ENCODE results near the gene VIPR1.

VIPR1 gene

DNA sequence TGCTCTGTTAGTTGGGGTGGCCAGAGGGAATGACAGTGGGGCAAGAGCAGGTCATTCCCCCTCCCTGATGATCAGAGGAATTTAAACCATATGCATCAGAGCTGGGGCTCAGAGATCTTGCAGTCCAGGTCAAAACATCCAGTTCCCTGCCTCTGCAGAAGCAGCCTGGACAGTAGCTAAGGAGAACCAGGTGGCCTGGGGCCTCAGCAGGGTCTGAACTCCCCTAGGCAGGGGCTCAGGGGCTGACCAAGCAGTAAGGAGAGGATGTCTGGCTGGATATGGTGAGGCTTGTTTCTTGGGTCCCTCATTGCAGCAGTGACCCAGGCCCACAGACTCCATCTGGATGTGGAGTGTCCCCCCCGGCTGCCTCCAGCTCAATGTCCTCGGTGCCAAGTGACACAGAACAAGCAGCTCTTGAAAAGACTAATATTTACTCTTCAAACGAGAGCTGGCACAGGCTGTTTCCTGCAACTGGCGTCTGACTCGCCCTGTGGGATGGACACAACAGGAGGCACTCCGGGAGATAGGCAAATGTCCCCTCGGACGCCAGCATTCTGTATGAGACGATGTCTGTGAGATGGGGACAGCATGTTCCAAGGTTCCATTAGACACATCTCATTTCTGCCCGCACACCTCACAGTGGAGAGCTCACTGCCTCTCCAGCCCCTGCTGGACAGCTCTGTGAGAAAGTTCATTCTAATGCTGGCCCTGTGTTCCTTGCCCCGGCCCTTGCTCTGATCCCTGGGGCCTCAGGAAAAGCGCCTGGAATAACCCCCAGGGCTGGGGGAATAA, 42.2 kb downstream of the VIPR1 start:
- Histone ChIP-seq H3K36me3 (ENCODE audit: insufficient read depth) (no peaks in the 10 kb centered on the region), H4K20me1 (ENCODE audit: insufficient read depth) (no peaks in the 10 kb centered on the region), H3K27ac (no peak overlapping the region), H3K4me1 (ENCODE audit: low read depth, poor library complexity, severe bottlenecking) (no peaks in the 10 kb centered on the region), H3K4me2 (no peak overlapping the region), H3K9ac (no peak overlapping the region), H3K4me3 (IDR thresholded peaks at IDR 0.05; ENCODE audit: insufficient read depth, low read depth, low read length) (no peak overlapping the region), H2AFZ (ENCODE audit: low read depth) (no peak overlapping the region), H3K27me3 (ENCODE audit: insufficient read depth, low read depth) (no peaks in the 10 kb centered on the region), H3K79me2 (ENCODE audit: insufficient read depth, low read depth) (no peaks in the 10 kb centered on the region)
- TF ChIP-seq CTCF (conservative IDR thresholded peaks at IDR 0.05; ENCODE audit: low read depth, low read length) = no peak

GRCh38 chr3:42545284-42545900, 42.9 kb downstream of the VIPR1 start:
- Histone ChIP-seq H3K27ac (no peak overlapping the region), H3K4me1 (ENCODE audit: low read depth, poor library complexity, severe bottlenecking) (no peaks in the 10 kb centered on the region), H3K36me3 (ENCODE audit: insufficient read depth) (no peaks in the 10 kb centered on the region), H3K79me2 (ENCODE audit: insufficient read depth, low read depth) (no peaks in the 10 kb centered on the region), H3K9ac (no peak overlapping the region), H3K4me2 (no peak overlapping the region), H2AFZ (ENCODE audit: low read depth) (no peak overlapping the region), H3K4me3 (IDR thresholded peaks at IDR 0.05; ENCODE audit: insufficient read depth, low read depth, low read length) (no peak overlapping the region), H4K20me1 (ENCODE audit: insufficient read depth) (no peaks in the 10 kb centered on the region), H3K27me3 (ENCODE audit: insufficient read depth, low read depth) (no peaks in the 10 kb centered on the region)
- TF ChIP-seq CTCF (conservative IDR thresholded peaks at IDR 0.05; ENCODE audit: low read depth, low read length) = no peak

- no peak overlapping the region for H3K27ac ChIP-seq
- no peaks in the 10 kb centered on the region for H3K79me2 ChIP-seq (ENCODE audit: insufficient read depth, low read depth)
- TF ChIP-seq CTCF (conservative IDR thresholded peaks at IDR 0.05; ENCODE audit: low read depth, low read length) = no peak
- no peaks in the 10 kb centered on the region for H4K20me1 ChIP-seq (ENCODE audit: insufficient read depth)
- H3K4me2 ChIP-seq = no peak overlapping the region
- H3K27me3 ChIP-seq (ENCODE audit: insufficient read depth, low read depth) = no peaks in the 10 kb centered on the region
- no peaks in the 10 kb centered on the region for H3K36me3 ChIP-seq (ENCODE audit: insufficient read depth)
- H3K4me1 ChIP-seq (ENCODE audit: low read depth, poor library complexity, severe bottlenecking) = no peaks in the 10 kb centered on the region
- H3K4me3 ChIP-seq (IDR thresholded peaks at IDR 0.05; ENCODE audit: insufficient read depth, low read depth, low read length) = no peak overlapping the region
- no peak overlapping the region for H3K9ac ChIP-seq
- H2AFZ ChIP-seq (ENCODE audit: low read depth) = no peak overlapping the region
Observed at GRCh38 chr3:42546691-42547213, 44.3 kb downstream of the VIPR1 start.

GRCh38 chr3:42547401-42547945, 45.0 kb downstream of the VIPR1 start:
- Histone ChIP-seq H3K4me3 (IDR thresholded peaks at IDR 0.05; ENCODE audit: insufficient read depth, low read depth, low read length) (no peak overlapping the region), H2AFZ (ENCODE audit: low read depth) (no peak overlapping the region), H3K4me1 (ENCODE audit: low read depth, poor library complexity, severe bottlenecking) (no peaks in the 10 kb centered on the region), H3K36me3 (ENCODE audit: insufficient read depth) (no peaks in the 10 kb centered on the region), H3K4me2 (no peak overlapping the region), H3K79me2 (ENCODE audit: insufficient read depth, low read depth) (no peaks in the 10 kb centered on the region), H4K20me1 (ENCODE audit: insufficient read depth) (no peaks in the 10 kb centered on the region), H3K27ac (no peak overlapping the region), H3K27me3 (ENCODE audit: insufficient read depth, low read depth) (no peaks in the 10 kb centered on the region), H3K9ac (no peak overlapping the region)
- peak; percentile 86 for TF ChIP-seq CTCF (conservative IDR thresholded peaks at IDR 0.05; ENCODE audit: low read depth, low read length)

Measured in KMS-11 (cell line).